HUES48 (cell line): Measurements from ENCODE around the gene MASP2.
"Not testable (repeated sequence)": the region's sequence is repeated elsewhere in the genome, so short reads cannot be mapped to it uniquely, and the experiment has no call there.

Experiments used
- H3K27ac ChIP-seq: one replicate; pipeline ENCODE4 v1.7.0; 2013; ENCODE audit warnings: low read depth, low read length, inconsistent platforms
- H3K27me3 ChIP-seq: 2 replicates; pipeline ENCODE4 v1.6.1; 2013; ENCODE audit warnings: mild to moderate bottlenecking, low read length; ENCODE audit not compliant: control insufficient read depth, insufficient read depth
- H3K36me3 ChIP-seq: 2 replicates; pipeline ENCODE4 v1.6.1; 2013; ENCODE audit warnings: low read length; ENCODE audit not compliant: control insufficient read depth, insufficient read depth
- H3K4me1 ChIP-seq: 2 replicates; pipeline ENCODE4 v1.6.1; 2013; ENCODE audit warnings: mild to moderate bottlenecking, low read length; ENCODE audit not compliant: control insufficient read depth, insufficient read depth
- H3K4me3 ChIP-seq: 2 replicates; pipeline ENCODE4 v1.5.1; 2013; ENCODE audit warnings: mild to moderate bottlenecking, low read depth, low read length
- H3K9ac ChIP-seq: 2 replicates; pipeline ENCODE4 v1.6.1; 2013; ENCODE audit warnings: mild to moderate bottlenecking, low read depth, low read length, moderate library complexity
- H3K9me3 ChIP-seq: 2 replicates; pipeline ENCODE4 v1.6.1; 2013; ENCODE audit warnings: low read length; ENCODE audit not compliant: control insufficient read depth, insufficient read depth

The MASP2 gene

DNA sequence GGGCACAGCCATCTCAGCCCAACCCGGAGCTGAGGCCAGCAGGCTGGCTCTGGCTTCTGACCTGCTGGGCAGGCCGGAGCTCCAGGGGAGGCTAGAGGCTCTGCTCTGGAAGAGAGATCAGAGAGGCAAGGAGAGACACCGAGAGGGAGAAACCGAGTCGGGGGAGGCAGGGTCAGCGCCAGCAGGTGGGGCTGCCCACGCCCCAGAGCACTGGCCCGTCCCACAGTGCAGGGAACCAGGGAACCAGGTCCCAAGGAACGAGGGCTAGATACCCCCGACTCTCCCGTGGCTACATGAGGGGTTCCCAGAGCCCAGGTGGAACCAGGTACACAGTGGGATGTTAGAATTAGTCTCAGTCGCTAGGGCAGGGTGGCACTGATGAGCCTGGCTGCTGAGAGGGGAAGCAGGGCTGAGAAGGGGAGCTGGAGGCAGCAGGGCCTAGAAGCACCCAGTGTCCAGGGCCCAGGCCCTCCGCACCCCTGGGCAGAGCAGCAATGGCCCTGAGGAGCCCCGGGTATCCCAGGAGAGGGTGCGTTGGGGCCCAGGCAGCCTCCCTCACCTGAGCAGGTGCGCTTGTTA is 2.1 kb downstream of the MASP2 start:
- H3K27ac ChIP-seq, result no peak overlapping the region
- H3K4me1 ChIP-seq, result no peaks in the 10 kb centered on the region
- no peak overlapping the region for H3K9ac ChIP-seq
- H3K36me3 ChIP-seq, result no peaks in the 10 kb centered on the region
- no peaks in the 10 kb centered on the region for H3K27me3 ChIP-seq
- H3K4me3 ChIP-seq, result no peak overlapping the region
- H3K9me3 ChIP-seq, result no peaks in the 10 kb centered on the region

DNA sequence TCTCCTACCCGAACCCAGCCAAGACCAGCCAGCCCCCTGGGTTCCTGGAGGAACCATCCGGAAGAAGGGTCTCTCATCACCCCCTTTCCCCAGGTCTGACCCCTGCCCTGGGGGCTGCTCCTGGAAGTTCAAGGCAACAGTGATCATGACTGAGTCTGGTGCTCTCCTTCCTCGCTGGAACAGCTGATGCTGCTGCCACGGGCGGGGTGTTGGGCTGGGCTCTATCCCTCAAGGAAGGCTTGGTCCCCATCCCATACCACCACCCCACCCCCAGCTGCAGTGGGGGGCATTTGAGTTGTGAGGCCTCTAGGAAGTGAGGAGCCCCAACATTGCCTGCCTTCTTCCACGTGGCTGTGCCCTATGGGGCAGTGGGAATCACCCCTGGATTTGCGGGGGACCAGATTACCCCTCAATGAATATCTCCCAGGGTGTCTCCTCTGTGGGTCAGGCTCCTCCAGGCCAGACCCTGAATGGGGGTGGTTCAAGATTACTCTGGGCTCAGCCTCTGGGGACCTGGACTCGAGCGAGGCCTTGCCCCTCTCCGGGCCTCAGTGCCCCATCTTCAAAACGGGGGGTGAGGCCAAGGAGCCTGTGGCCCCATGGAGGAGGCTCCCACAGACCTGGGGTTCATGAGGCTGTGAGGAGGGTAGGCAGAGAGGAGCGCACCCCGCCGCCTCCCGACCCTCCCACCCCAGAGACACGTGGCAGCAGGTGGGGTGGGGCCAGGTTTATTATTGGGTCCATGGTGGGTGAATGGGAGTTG is 2.8 kb downstream of the MASP2 start:
- no peaks in the 10 kb centered on the region for H3K36me3 ChIP-seq
- no peaks in the 10 kb centered on the region for H3K4me1 ChIP-seq
- no peaks in the 10 kb centered on the region for H3K9me3 ChIP-seq

DNA sequence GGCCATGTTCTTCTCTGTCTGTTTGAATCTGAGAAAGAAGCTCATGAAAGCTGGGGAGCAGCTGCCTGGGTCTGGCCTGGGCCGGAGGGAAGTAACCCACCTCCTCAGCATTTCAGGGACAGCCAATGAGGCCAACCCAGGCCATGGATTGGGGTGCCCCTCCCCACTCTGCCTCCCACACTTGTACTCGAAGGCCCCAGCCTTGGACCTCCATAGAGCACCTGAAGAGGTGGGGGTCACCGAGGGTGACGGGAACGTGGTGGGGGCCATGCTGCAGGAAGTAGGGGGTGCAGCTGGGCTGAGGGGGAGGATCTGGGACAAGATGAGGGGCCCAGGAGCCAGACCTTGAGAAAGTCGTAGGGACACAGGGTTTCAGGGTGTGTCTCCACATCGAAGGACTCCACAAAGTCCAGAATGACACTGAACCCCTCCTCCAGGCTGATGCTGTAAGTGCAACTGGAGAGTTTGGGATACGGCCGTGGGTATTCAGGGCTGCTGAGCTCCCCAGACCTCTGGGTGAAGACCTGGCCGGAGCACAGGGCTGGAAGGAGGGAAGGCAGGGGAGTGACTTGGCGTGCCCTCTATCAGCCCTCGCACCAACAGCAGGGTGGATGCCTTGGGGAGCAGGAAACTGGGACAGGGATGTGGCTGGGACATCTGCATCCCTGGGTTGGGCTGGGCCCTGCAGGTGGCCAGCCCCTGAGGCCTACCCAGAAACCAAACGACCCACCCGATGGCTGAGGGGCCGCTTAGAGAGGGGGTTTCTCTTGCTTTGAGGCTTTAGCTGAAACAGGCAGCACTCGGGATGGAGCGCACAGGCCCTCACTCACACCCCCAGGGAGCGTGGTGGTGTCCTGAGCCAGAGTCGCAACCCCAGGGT is 3.8 kb downstream of the MASP2 start:
- H3K27ac ChIP-seq, result no peak overlapping the region
- H3K4me1 ChIP-seq, result no peaks in the 10 kb centered on the region
- H3K36me3 ChIP-seq, result no peaks in the 10 kb centered on the region
- H3K9ac ChIP-seq, result no peak overlapping the region
- H3K9me3 ChIP-seq, result no peaks in the 10 kb centered on the region
- no peak overlapping the region for H3K4me3 ChIP-seq
- H3K27me3 ChIP-seq, result no peaks in the 10 kb centered on the region

More for the DNA sequence above, 2.8 kb downstream of the MASP2 start:
- Histone ChIP-seq H3K4me3 (no peak overlapping the region), H3K9ac (no peak overlapping the region), H3K27me3 (no peaks in the 10 kb centered on the region), H3K27ac (no peak overlapping the region)

DNA sequence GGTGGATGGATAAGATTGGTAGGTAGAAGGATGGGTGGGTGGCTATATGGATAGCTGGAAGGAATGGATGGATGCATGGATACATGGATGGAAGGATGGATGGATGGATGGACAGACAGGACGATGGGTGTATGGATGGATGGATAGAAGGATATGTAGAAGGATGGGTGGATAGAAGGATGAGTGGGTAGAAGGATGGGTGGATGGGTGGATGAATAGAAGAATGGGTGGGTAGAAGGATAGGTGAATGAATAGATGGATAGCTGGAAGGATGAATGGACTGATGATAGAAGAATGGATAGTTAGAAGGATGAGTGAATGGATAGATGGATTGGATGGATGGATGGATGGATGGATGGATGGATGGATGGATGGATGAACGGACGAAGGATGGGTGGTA is 5.0 kb downstream of the MASP2 start:
- Histone ChIP-seq H3K4me3 (no peak overlapping the region), H3K27ac (no peak overlapping the region), H3K27me3 (no peaks in the 10 kb centered on the region), H3K36me3 (no peaks in the 10 kb centered on the region), H3K9me3 (no peaks in the 10 kb centered on the region), H3K9ac (no peak overlapping the region), H3K4me1 (no peaks in the 10 kb centered on the region)

DNA sequence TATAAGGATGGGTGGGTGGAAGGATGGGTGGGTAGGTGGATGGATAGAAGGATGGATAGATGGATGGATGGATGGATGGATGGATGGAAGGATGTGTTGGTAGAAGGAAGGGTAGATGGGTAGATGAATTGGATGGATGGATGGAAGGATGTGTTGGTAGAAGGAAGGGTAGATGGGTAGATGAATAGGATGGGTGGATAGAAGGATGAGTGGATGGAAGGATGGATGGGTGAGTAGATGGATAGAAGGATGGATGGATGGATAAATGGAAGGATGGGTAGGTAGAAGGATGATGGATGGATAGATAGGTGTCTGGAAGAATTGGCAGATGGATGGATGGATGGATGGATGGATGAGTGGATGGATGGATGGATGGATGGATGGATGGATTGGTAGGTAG is 6.0 kb downstream of the MASP2 start:
- Histone ChIP-seq H3K9me3 (no peaks in the 10 kb centered on the region), H3K27me3 (no peaks in the 10 kb centered on the region), H3K4me1 (no peaks in the 10 kb centered on the region), H3K9ac (no peak overlapping the region), H3K36me3 (no peaks in the 10 kb centered on the region), H3K27ac (no peak overlapping the region), H3K4me3 (no peak overlapping the region)

DNA sequence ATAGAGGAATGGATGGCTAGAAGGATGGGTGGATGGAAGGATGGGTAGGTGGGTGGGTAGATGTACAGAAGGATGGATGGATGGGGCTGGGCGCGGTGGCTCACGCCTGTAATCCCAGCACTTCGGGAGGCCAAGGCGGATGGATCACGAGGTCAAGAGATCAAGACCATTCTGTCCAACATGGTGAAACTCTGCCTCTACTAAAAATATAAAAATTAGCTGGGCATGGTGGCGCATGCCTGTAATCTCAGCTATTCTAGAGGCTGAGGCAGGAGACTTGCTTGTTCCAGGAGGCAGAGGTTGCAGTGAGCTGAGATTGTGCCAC is 7.0 kb downstream of the MASP2 start:
- not testable (repeated sequence) for H3K4me3 ChIP-seq, H3K9ac ChIP-seq, H3K4me1 ChIP-seq, H3K36me3 ChIP-seq, H3K27me3 ChIP-seq, H3K9me3 ChIP-seq, H3K27ac ChIP-seq

DNA sequence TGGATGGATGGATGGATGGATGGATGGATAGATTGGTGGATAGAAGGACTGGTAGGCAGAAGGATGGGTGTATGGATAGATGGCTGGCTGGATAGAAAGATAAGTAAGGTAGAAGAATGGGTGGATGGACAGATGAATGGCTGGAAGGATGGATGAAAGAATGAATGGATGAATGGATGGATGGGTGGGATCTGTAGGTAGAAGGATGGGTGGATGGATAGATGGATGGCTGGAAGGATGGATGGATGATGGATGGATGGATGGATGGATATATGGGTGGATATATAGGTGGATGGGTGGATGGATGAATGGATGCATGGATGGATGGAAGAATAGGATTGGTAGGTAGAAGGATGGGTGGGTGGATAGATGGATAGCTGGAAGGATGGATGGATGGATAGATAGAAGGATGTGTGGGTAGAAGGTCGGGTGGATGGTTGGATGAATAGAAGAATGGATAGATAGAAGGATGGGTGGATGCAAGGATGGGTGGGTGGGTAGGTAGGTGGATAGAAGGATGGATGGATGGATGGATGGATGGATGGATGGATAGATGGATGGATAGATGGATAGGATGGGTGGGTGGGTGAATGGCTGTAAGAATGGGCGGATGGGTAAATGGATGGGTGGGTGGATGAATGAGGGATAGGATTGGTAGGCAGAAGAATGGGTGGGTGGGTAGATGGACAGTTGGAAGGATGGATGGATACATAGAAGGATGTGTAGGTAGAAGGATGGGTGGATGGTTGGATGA is 7.5 kb downstream of the MASP2 start:
- Histone ChIP-seq H3K9me3 (no peaks in the 10 kb centered on the region), H3K9ac (no peak overlapping the region), H3K27me3 (no peaks in the 10 kb centered on the region), H3K4me3 (no peak overlapping the region), H3K27ac (no peak overlapping the region), H3K4me1 (no peaks in the 10 kb centered on the region), H3K36me3 (no peaks in the 10 kb centered on the region)

DNA sequence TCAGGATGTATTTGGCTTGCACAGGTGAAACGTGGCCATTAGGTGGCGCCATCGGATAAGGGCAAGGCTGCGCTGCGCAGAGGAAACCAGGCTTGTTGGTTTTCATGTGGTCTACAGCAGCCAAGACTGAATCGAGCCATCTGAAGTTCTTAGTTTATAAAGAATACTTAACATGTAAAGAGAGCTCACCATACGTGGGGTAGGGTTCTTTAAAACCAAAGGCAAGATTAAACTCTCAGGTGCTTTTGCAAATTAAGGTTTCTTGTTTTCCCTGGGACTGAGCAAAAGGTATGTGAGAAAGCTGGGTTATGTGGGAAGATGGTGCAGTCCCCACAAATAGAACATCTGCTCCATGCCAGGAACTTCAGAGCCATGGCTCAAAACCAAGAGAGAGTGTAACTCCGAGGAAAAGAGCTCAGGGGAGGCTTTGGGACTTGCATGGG is 9.3 kb downstream of the MASP2 start:
- H3K9me3 ChIP-seq, result no peaks in the 10 kb centered on the region
- H3K4me3 ChIP-seq, result no peak overlapping the region
- H3K27ac ChIP-seq, result no peak overlapping the region
- H3K4me1 ChIP-seq, result no peaks in the 10 kb centered on the region
- H3K27me3 ChIP-seq, result no peaks in the 10 kb centered on the region
- no peaks in the 10 kb centered on the region for H3K36me3 ChIP-seq
- no peak overlapping the region for H3K9ac ChIP-seq

DNA sequence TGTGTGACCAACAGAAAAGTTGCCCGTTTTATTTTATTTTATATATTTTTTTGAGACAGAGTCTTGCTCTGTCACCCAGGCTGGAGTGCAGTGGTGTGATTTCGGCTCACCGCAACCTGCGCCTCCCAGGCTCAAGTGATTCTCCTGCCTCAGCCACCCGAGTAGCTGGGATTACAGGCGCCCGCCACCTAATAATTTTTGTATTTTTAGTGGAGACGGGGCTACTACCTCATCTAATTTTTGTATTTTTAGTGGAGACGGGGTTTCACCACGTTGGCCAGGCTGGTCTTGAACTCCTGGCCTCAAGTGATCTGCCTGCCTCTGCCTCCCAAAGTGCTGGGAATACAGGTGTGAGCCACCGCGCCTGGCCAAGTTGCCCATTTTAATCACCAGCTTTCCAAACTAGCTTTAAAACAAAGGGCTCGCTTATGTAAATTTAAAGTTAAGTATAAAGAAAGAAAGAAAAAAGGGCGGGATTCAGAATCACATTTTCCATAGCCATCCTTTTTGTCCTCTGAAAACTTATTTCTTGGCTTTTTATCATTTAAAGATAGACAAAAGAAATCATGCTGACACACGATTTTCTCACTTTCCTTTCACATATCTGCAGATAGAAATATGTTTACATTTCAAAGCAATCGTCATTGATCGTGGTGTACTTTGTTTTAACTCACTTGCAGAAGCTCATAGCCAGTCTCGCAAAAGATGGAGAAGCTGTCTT is 9.9 kb downstream of the MASP2 start:
- not testable (repeated sequence) for H3K9ac ChIP-seq, H3K36me3 ChIP-seq, H3K4me3 ChIP-seq, H3K27me3 ChIP-seq, H3K4me1 ChIP-seq, H3K9me3 ChIP-seq, H3K27ac ChIP-seq

DNA sequence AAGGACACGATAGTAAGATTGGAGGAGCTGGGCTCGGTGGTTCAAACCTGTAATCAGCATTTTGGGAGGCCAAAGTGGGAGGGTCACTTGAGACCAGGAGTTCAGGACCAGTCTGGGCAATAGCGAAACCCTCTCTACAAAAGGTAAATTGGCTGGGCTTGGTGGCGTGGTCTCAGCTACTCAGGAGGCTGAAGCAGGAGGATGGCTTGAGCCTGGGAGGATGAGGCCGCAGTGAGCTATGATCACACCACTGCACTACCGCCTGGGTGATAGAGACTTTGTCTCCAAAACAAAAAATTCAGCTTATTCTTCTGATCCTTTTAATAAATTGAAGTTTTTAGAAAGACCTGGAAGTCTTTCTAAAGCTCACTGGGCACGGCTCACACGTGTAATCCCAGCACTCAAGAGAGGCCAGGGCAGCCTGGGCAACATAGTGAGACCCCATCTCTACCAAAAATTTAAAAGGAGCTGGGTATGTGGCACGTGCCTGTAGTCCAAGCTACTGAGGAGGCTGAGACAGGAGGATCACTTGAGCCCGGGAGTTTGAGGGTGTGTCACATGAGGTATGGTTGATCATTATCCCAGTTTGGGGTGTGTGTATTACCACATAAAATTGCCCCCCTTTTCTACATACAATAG is 15.3 kb downstream of the MASP2 start:
- Histone ChIP-seq H3K9ac (no peak overlapping the region), H3K4me1 (no peaks in the 10 kb centered on the region), H3K36me3 (peaks cover 5% of the 10 kb centered on the region), H3K27ac (no peak overlapping the region), H3K4me3 (no peak overlapping the region), H3K9me3 (no peaks in the 10 kb centered on the region), H3K27me3 (no peaks in the 10 kb centered on the region)
